WTC11 (cell line): ENCODE results near the gene LRRN1.

ENCODE experiments used
- CBFB ChIP-seq: sonication (generic); formaldehyde crosslinking; IDR thresholded peaks from 2 replicates; pipeline ENCODE4 v1.8.1; 2022; ENCODE audit warnings: mild to moderate bottlenecking, low read depth, missing genetic modification reagents
- CTCF ChIP-seq: fragments of 200-600 bp; IDR thresholded peaks from 2 replicates; pipeline ENCODE4 v1.8.0; 2022; ENCODE audit warnings: antibody characterized with exemption
- ETV6 ChIP-seq: sonication (generic); formaldehyde crosslinking; IDR thresholded peaks from 2 replicates; pipeline ENCODE4 v1.8.1; 2022; ENCODE audit warnings: mild to moderate bottlenecking, missing genetic modification reagents
- GRHL2 ChIP-seq: fragments of 250-450 bp; sonication (Bioruptor Pico); IDR thresholded peaks from 2 replicates; pipeline ENCODE4 v1.8.0; 2022; ENCODE audit warnings: mild to moderate bottlenecking, moderate library complexity; ENCODE audit not compliant: insufficient replicate concordance, severe bottlenecking
- GTF2I ChIP-seq: fragments of 250-450 bp; sonication (Bioruptor Pico); conservative IDR thresholded peaks from 2 replicates; pipeline ENCODE4 v1.4.0; 2021; ENCODE audit warnings: mild to moderate bottlenecking
- HMGXB4 ChIP-seq: sonication (generic); formaldehyde crosslinking; IDR thresholded peaks from 2 replicates; pipeline ENCODE4 v1.8.1; 2023; ENCODE audit warnings: mild to moderate bottlenecking, moderate library complexity, missing genetic modification reagents
- MAX ChIP-seq: sonication (generic); formaldehyde crosslinking; IDR thresholded peaks from 2 replicates; pipeline ENCODE4 v1.8.0; 2022; ENCODE audit warnings: mild to moderate bottlenecking, missing genetic modification reagents
- NFYB ChIP-seq: sonication (generic); formaldehyde crosslinking; conservative IDR thresholded peaks from 2 replicates; pipeline ENCODE4 v1.8.0; 2022; ENCODE audit warnings: low read depth, missing genetic modification reagents
- ZNF425 ChIP-seq: fragments of 250-450 bp; sonication (Bioruptor Pico); conservative IDR thresholded peaks from 2 replicates; pipeline ENCODE4 v1.9.0; 2021; ENCODE audit warnings: mild to moderate bottlenecking
- ZSCAN18 ChIP-seq: fragments of 250-450 bp; sonication (Bioruptor Pico); IDR thresholded peaks from 2 replicates; pipeline ENCODE4 v2.1.2; 2022; ENCODE audit warnings: mild to moderate bottlenecking, moderate library complexity
- TF ChIP-seq, protein P1 (sequence below): sonication (generic); formaldehyde crosslinking; IDR thresholded peaks from 2 replicates; pipeline ENCODE4 v1.8.1; 2023; ENCODE audit warnings: mild to moderate bottlenecking, missing genetic modification reagents, moderate library complexity
- TF ChIP-seq, protein P2 (sequence below): sonication (generic); formaldehyde crosslinking; IDR thresholded peaks from 2 replicates; pipeline ENCODE4 v1.8.0; 2023; ENCODE audit warnings: missing genetic modification reagents, mild to moderate bottlenecking, borderline replicate concordance
- TF ChIP-seq, protein P3 (sequence below): sonication (generic); formaldehyde crosslinking; IDR thresholded peaks from 2 replicates; pipeline ENCODE4 v1.8.0; 2022; ENCODE audit warnings: mild to moderate bottlenecking, missing genetic modification reagents

DNA sequence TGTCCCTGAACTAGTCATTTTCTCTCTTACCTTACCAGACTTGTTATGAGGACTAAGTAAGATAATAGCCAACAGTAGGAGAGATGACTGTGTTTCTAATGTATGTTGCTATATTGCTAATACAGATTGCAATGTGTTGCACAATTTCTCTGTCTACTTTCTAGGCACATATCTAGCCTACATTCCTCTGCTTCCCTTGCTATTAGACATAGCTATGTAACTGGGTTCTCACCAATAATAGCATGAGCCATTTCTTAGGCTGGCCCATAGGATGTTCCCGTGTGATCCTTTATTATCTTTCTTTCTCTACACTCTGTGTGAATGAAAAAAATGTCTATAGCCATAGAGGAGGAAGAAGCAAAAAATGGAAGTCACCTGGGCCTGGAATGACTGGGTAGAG, 6.8 kb upstream of the LRRN1 start:
- TF ChIP-seq CBFB (no peak), ETV6 (no peak), CTCF (no peak), HMGXB4 (CRISPR knock-in tag) (no peak), MAX (CRISPR knock-in tag) (no peak), ZSCAN18 (no peak), ZNF425 (CRISPR knock-in tag) (no peak), GTF2I (CRISPR knock-in tag) (no peak), GRHL2 (CRISPR knock-in tag) (no peak), NFYB (CRISPR knock-in tag) (no peak)
- TF ChIP-seq, protein P1, sequence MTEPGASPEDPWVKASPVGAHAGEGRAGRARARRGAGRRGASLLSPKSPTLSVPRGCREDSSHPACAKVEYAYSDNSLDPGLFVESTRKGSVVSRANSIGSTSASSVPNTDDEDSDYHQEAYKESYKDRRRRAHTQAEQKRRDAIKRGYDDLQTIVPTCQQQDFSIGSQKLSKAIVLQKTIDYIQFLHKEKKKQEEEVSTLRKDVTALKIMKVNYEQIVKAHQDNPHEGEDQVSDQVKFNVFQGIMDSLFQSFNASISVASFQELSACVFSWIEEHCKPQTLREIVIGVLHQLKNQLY (CRISPR knock-in tag) = no peak
- TF ChIP-seq, protein P2, sequence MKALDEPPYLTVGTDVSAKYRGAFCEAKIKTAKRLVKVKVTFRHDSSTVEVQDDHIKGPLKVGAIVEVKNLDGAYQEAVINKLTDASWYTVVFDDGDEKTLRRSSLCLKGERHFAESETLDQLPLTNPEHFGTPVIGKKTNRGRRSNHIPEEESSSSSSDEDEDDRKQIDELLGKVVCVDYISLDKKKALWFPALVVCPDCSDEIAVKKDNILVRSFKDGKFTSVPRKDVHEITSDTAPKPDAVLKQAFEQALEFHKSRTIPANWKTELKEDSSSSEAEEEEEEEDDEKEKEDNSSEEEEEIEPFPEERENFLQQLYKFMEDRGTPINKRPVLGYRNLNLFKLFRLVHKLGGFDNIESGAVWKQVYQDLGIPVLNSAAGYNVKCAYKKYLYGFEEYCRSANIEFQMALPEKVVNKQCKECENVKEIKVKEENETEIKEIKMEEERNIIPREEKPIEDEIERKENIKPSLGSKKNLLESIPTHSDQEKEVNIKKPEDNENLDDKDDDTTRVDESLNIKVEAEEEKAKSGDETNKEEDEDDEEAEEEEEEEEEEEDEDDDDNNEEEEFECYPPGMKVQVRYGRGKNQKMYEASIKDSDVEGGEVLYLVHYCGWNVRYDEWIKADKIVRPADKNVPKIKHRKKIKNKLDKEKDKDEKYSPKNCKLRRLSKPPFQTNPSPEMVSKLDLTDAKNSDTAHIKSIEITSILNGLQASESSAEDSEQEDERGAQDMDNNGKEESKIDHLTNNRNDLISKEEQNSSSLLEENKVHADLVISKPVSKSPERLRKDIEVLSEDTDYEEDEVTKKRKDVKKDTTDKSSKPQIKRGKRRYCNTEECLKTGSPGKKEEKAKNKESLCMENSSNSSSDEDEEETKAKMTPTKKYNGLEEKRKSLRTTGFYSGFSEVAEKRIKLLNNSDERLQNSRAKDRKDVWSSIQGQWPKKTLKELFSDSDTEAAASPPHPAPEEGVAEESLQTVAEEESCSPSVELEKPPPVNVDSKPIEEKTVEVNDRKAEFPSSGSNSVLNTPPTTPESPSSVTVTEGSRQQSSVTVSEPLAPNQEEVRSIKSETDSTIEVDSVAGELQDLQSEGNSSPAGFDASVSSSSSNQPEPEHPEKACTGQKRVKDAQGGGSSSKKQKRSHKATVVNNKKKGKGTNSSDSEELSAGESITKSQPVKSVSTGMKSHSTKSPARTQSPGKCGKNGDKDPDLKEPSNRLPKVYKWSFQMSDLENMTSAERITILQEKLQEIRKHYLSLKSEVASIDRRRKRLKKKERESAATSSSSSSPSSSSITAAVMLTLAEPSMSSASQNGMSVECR (CRISPR knock-in tag) = no peak
- TF ChIP-seq, protein P3, sequence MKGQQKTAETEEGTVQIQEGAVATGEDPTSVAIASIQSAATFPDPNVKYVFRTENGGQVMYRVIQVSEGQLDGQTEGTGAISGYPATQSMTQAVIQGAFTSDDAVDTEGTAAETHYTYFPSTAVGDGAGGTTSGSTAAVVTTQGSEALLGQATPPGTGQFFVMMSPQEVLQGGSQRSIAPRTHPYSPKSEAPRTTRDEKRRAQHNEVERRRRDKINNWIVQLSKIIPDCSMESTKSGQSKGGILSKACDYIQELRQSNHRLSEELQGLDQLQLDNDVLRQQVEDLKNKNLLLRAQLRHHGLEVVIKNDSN (CRISPR knock-in tag) = no peak
